Activated naive CD4-positive, alpha-beta T cell treated with anti-CD3 and anti-CD28 coated beads, Interleukin-2, amount 10 ng/mL, durations not matched to agents 7 days and 5 days (primary cell): ENCODE measurements around the gene SNX14.

Source experiments
- CTCF ChIA-PET: fragments of 350-600 bp; sonication (Branson Sonifier 250); formaldehyde crosslinking; loops from one replicate; lab custom pipeline; 2021; ENCODE audit warnings: antibody characterized with exemption; lab: Charles Lee
- DNase-seq: peaks from one replicate; pipeline ENCODE4 v3.0.0-alpha.2; 2020
- H3K27ac Mint-ChIP-seq: one replicate; pipeline ENCODE4 v1.8.0; 2021; ENCODE audit warnings: mild to moderate bottlenecking, moderate library complexity, mixed read lengths
- H3K27me3 Mint-ChIP-seq: one replicate; pipeline ENCODE4 v1.8.0; 2021; ENCODE audit warnings: mild to moderate bottlenecking, mixed read lengths
- H3K36me3 Mint-ChIP-seq: one replicate; pipeline ENCODE4 v1.8.0; 2021; ENCODE audit warnings: mixed read lengths
- H3K4me1 Mint-ChIP-seq: one replicate; pipeline ENCODE4 v1.8.0; 2021; ENCODE audit warnings: mixed read lengths
- H3K4me3 Mint-ChIP-seq: one replicate; pipeline ENCODE4 v1.8.0; 2021; ENCODE audit warnings: mild to moderate bottlenecking, moderate library complexity, mixed read lengths
- H3K9me3 Mint-ChIP-seq: one replicate; pipeline ENCODE4 v1.8.0; 2021; ENCODE audit warnings: mixed read lengths

The SNX14 gene

GRCh38 chr6:85506441-85507093, 87.1 kb downstream of the SNX14 start:
- no peaks in the 10 kb centered on the region for H3K9me3 Mint-ChIP-seq
- H3K36me3 Mint-ChIP-seq, result peaks cover 25% of the 10 kb centered on the region
- no peak overlapping the region for H3K27ac Mint-ChIP-seq
- H3K27me3 Mint-ChIP-seq, result no peaks in the 10 kb centered on the region
- H3K4me3 Mint-ChIP-seq, result no peak overlapping the region
- DNase-seq, result no peak
- CTCF ChIA-PET, result interaction anchor here (0.8 kb wide), 2 partner anchors 12 to 111 kb away, joined by 3 to 4 read pairs; no protein-coding TSS in a partner anchor
- H3K4me1 Mint-ChIP-seq, result no peaks in the 10 kb centered on the region

DNA sequence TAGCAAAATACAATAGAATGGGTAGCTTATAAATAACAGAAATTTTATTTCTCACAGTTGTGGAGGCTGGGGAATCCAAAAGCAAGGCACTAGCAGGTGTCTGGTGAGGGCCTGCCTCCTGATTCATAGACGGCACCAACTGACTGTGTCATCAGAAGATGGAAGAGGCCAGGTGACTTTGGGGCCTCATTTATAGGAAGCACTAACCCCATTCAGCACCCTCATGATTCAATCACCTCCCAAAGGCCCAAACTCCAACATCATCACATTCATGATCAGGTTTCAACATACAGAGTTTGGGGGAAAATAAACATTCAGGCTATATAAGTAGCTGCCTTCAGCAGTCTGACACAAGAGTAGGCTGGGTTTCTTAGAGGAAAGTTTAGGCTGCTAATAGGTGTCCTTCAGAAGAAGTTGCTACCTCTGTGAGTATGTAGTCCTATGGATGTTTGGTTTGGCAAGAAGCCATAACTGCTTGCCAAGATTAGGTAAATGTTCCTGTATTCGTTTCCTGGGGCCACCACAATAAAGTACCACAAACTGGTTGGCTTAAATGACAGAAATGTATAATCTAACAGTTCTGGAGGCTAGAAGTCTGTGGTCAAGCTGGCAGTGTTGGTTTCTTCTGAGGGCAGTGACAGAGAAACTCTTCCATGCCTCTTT, 94.9 kb downstream of the SNX14 start:
- Mint-ChIP-seq H3K36me3 (peaks cover 1% of the 10 kb centered on the region), H3K4me3 (no peak overlapping the region), H3K27me3 (no peaks in the 10 kb centered on the region), H3K4me1 (no peaks in the 10 kb centered on the region), H3K9me3 (peaks cover 9% of the 10 kb centered on the region), H3K27ac (no peak overlapping the region)
- no peak for DNase-seq
- CTCF ChIA-PET, result interaction anchor here (1.2 to 1.5 kb wide), 2 partner anchors 15 to 176 kb away, joined by 3 to 4 read pairs; no protein-coding TSS in a partner anchor

DNA sequence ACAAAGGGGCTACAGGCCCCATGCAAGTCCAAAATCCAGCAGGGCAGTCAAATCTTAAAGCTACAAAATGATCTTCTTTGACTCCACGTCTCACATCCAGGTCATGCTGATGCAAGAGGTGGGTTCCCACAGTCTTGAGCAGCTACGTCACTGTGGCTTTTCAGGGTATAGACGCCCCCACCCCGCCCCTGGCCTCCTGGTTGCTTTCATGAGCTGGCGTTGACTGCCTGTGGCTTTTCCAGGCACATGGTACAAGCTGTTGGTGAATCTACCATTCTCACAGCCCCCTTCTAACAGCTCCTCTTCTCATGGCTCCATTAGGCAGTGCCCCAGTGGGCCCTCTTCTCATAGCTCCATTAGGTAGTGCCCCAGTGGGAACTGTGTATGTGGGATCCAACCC, 96.8 kb downstream of the SNX14 start:
- H3K27ac Mint-ChIP-seq, result no peak overlapping the region
- H3K4me1 Mint-ChIP-seq, result no peaks in the 10 kb centered on the region
- no peak overlapping the region for H3K4me3 Mint-ChIP-seq
- H3K27me3 Mint-ChIP-seq, result peaks cover 3% of the 10 kb centered on the region
- H3K36me3 Mint-ChIP-seq, result peaks cover 1% of the 10 kb centered on the region
- peaks cover 9% of the 10 kb centered on the region for H3K9me3 Mint-ChIP-seq
- DNase-seq, result no peak
- CTCF ChIA-PET, result interaction anchor here (1.2 kb wide), 1 partner anchor 13 kb away, joined by 3 read pairs; no protein-coding TSS in a partner anchor

- H3K4me1 Mint-ChIP-seq, result no peaks in the 10 kb centered on the region
- H3K27me3 Mint-ChIP-seq, result peaks cover 3% of the 10 kb centered on the region
- CTCF ChIA-PET, result interaction anchor here (5.3 kb wide), 1 partner anchor 12 kb away, joined by 35 read pairs; no protein-coding TSS in a partner anchor
- no peak overlapping the region for H3K27ac Mint-ChIP-seq
- peaks cover 9% of the 10 kb centered on the region for H3K9me3 Mint-ChIP-seq
- H3K36me3 Mint-ChIP-seq, result no peaks in the 10 kb centered on the region
- no peak for DNase-seq
- H3K4me3 Mint-ChIP-seq, result no peak overlapping the region
Measured at GRCh38 chr6:85496009-85496579, 97.6 kb downstream of the SNX14 start.

- no peaks in the 10 kb centered on the region for H3K4me1 Mint-ChIP-seq
- H3K9me3 Mint-ChIP-seq, result peaks cover 9% of the 10 kb centered on the region
- no peak overlapping the region for H3K4me3 Mint-ChIP-seq
- no peaks in the 10 kb centered on the region for H3K36me3 Mint-ChIP-seq
- H3K27me3 Mint-ChIP-seq, result peaks cover 3% of the 10 kb centered on the region
- CTCF ChIA-PET, result interaction anchor here (0.6 to 5.3 kb wide), 5 partner anchors 11 to 428 kb away, joined by 3 to 35 read pairs (median 3); no protein-coding TSS in a partner anchor
- H3K27ac Mint-ChIP-seq, result no peak overlapping the region
- DNase-seq, result no peak
Measured at GRCh38 chr6:85494547-85495536, 98.8 kb downstream of the SNX14 start.

DNA sequence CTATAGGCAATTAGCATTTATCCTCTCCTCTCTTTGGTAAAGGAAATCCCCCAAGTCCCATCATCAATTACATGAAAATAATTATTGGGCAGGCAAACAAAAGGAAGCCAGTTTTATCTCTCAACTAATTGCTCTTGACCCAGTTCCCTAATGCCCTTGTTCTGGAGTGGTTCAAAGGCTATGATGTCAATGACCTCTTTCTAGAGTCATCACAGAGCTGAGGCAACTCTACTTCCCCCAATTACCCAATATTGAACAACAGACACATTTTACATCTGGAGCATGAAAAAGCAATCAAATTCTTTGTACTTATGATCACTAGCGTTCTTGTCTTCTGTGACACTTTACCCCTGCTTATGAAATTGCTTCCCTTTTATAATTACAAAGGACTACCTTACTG, 100.3 kb downstream of the SNX14 start:
- no peaks in the 10 kb centered on the region for H3K4me1 Mint-ChIP-seq
- no peak overlapping the region for H3K4me3 Mint-ChIP-seq
- DNase-seq, result no peak
- peaks cover 3% of the 10 kb centered on the region for H3K27me3 Mint-ChIP-seq
- H3K9me3 Mint-ChIP-seq, result peaks cover 9% of the 10 kb centered on the region
- H3K27ac Mint-ChIP-seq, result no peak overlapping the region
- no peaks in the 10 kb centered on the region for H3K36me3 Mint-ChIP-seq
- CTCF ChIA-PET, result interaction anchor here (5.3 kb wide), 1 partner anchor 9 kb away, joined by 35 read pairs; no protein-coding TSS in a partner anchor

GRCh38 chr6:85490516-85491248, 103.0 kb downstream of the SNX14 start:
- CTCF ChIA-PET, result interaction anchor here (1.3 to 5.3 kb wide), 2 partner anchors 6 to 15 kb away, joined by 4 to 35 read pairs; no protein-coding TSS in a partner anchor
- DNase-seq, result no peak
- Mint-ChIP-seq H3K27ac (no peak overlapping the region), H3K4me1 (no peaks in the 10 kb centered on the region), H3K9me3 (no peaks in the 10 kb centered on the region), H3K36me3 (no peaks in the 10 kb centered on the region), H3K27me3 (peaks cover 3% of the 10 kb centered on the region), H3K4me3 (no peak overlapping the region)

GRCh38 chr6:85484948-85485347, 108.7 kb downstream of the SNX14 start:
- Mint-ChIP-seq H3K36me3 (no peaks in the 10 kb centered on the region), H3K27ac (no peak overlapping the region), H3K27me3 (peaks cover 14% of the 10 kb centered on the region), H3K9me3 (no peaks in the 10 kb centered on the region), H3K4me3 (no peak overlapping the region), H3K4me1 (peaks cover 7% of the 10 kb centered on the region)
- no peak for DNase-seq
- CTCF ChIA-PET, result interaction anchor here (0.8 to 8.4 kb wide), 9 partner anchors 9 to 193 kb away, joined by 3 to 112 read pairs (median 25); partner anchors contain the start of gene NT5E

DNA sequence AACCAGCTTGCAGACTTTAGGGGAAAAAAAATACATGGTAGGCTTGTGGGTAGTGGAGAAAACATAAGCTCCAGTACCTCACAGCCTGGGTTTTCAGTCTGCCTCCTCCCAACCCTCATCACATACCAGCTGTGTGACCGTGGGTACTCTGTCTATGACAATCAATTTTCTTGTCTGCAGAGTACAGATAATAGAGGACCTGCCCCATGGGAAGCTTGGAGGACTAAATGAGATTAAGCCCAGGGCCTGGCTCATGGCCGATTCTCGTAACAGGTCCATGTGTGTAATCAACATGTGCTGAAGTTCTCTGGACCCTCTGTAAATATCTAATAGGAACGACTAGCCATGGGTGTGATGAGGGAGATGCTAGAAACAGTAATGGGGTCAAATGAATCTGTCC, 109.8 kb downstream of the SNX14 start:
- H3K27ac Mint-ChIP-seq, result no peak overlapping the region
- peaks cover 14% of the 10 kb centered on the region for H3K27me3 Mint-ChIP-seq
- no peak for DNase-seq
- H3K4me3 Mint-ChIP-seq, result no peak overlapping the region
- CTCF ChIA-PET, result interaction anchor here (0.9 to 8.4 kb wide), 17 partner anchors 8 to 194 kb away, joined by 3 to 112 read pairs (median 8); partner anchors contain the start of gene NT5E
- H3K36me3 Mint-ChIP-seq, result no peaks in the 10 kb centered on the region
- peaks cover 7% of the 10 kb centered on the region for H3K4me1 Mint-ChIP-seq
- H3K9me3 Mint-ChIP-seq, result no peaks in the 10 kb centered on the region

GRCh38 chr6:85482905-85483700, 110.6 kb downstream of the SNX14 start:
- Mint-ChIP-seq H3K4me1 (peaks cover 7% of the 10 kb centered on the region), H3K27ac (no peak overlapping the region), H3K27me3 (peaks cover 14% of the 10 kb centered on the region), H3K9me3 (no peaks in the 10 kb centered on the region), H3K4me3 (no peak overlapping the region), H3K36me3 (no peaks in the 10 kb centered on the region)
- CTCF ChIA-PET, result interaction anchor here (0.7 to 8.4 kb wide), 30 partner anchors 10 to 194 kb away, joined by 3 to 112 read pairs (median 4); partner anchors contain the start of gene NT5E
- DNase-seq, result peak; percentile 83

DNA sequence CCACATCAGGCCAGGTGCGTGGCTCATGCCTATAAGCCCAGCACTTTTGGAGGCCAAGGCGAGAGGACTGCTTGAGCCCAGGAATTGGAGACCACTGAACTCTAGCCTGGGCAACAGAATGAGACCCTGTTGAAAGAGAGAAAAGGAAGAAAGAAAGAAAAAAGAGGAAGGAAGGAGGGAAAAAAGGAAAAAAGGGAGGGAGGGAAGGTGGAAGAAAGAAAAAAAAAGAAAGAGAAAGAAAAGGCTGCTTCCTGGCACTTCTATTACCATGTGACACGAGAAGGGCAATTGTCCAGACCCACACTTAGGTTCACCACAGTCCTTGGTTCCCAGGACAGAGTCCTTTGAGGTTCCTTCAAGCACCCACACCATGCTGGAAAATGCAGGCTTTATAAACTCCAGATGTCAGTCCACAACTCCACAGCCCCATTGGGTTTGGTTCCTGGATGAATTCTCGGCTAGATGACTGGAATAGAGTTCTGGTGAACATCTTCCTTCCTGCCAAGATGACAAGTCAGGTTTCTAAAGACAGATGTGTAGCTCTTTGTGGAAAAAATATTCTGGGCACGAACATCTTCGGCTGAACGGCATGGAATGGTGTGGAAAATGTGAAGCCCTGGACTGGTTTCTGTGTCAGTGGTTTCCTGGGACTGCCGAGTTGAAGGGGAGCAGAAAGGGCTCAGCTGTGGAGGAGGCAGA, 111.3 kb downstream of the SNX14 start:
- peaks cover 18% of the 10 kb centered on the region for H3K27me3 Mint-ChIP-seq
- no peak overlapping the region for H3K4me3 Mint-ChIP-seq
- peaks cover 7% of the 10 kb centered on the region for H3K4me1 Mint-ChIP-seq
- DNase-seq, result no peak
- no peak overlapping the region for H3K27ac Mint-ChIP-seq
- CTCF ChIA-PET, result interaction anchor here (0.7 to 8.4 kb wide), 27 partner anchors 9 to 195 kb away, joined by 3 to 112 read pairs (median 5); partner anchors contain the start of gene NT5E
- no peaks in the 10 kb centered on the region for H3K9me3 Mint-ChIP-seq
- no peaks in the 10 kb centered on the region for H3K36me3 Mint-ChIP-seq
